SK-N-SH treated with all-trans-retinoic acid at 6 μM for 48 hours (cell line): ENCODE measurements around the gene LMNTD2.
"Not testable (repeated sequence)": the region's sequence is repeated elsewhere in the genome, so short reads cannot be mapped to it uniquely, and the experiment has no call there.

ENCODE experiments used
- ATAC-seq: fragments of 200-7000 bp; cut with Tn5 transposase; 3 replicates; pipeline ENCODE4 v1.9.1; 2020; ENCODE audit warnings: mild to moderate bottlenecking, moderate library complexity
- BACH2 ChIP-seq: fragments of 250-450 bp; sonication (Bioruptor Pico); IDR thresholded peaks from 2 replicates; pipeline ENCODE4 v1.9.0; 2021; ENCODE audit warnings: mild to moderate bottlenecking, borderline replicate concordance
- CSDC2 ChIP-seq: fragments of 250-450 bp; sonication (Bioruptor Pico); IDR thresholded peaks from 2 replicates; pipeline ENCODE4 v1.5.0; 2020; ENCODE audit warnings: mild to moderate bottlenecking, moderate library complexity
- GLIS3 ChIP-seq: fragments of 250-450 bp; sonication (Bioruptor Pico); IDR thresholded peaks from 2 replicates; pipeline ENCODE4 v1.5.0; 2020; ENCODE audit warnings: mild to moderate bottlenecking, moderate library complexity
- OSR1 ChIP-seq: fragments of 250-450 bp; sonication (Bioruptor Pico); IDR thresholded peaks from 2 replicates; pipeline ENCODE4 v1.8.0; 2022; ENCODE audit warnings: moderate library complexity, mild to moderate bottlenecking, inconsistent platforms
- PPARA ChIP-seq: fragments of 250-450 bp; sonication (Bioruptor Pico); IDR thresholded peaks from 2 replicates; pipeline ENCODE4 v1.5.0; 2020; ENCODE audit warnings: mild to moderate bottlenecking, borderline replicate concordance
- SNAI2 ChIP-seq: fragments of 250-450 bp; sonication (Bioruptor Pico); IDR thresholded peaks from 2 replicates; pipeline ENCODE4 v1.5.0; 2020; ENCODE audit warnings: mild to moderate bottlenecking, moderate library complexity
- TCF4 ChIP-seq: fragments of 250-450 bp; sonication (Bioruptor Pico); IDR thresholded peaks from 2 replicates; pipeline ENCODE4 v1.8.0; 2021; ENCODE audit warnings: mild to moderate bottlenecking, moderate library complexity, borderline replicate concordance
- TSHZ2 ChIP-seq: fragments of 250-450 bp; sonication (Bioruptor Pico); IDR thresholded peaks from 2 replicates; pipeline ENCODE4 v1.5.0; 2020; ENCODE audit warnings: mild to moderate bottlenecking, moderate library complexity
- ZFP3 ChIP-seq: fragments of 250-450 bp; sonication (Bioruptor Pico); IDR thresholded peaks from 2 replicates; pipeline ENCODE4 v1.5.0; 2020; ENCODE audit warnings: mild to moderate bottlenecking, moderate library complexity
- ZFP30 ChIP-seq: fragments of 450-650 bp; formaldehyde crosslinking; IDR thresholded peaks from 2 replicates; pipeline ENCODE4 v1.5.0; 2022; ENCODE audit warnings: mild to moderate bottlenecking, moderate library complexity
- ZNF565 ChIP-seq: fragments of 450-650 bp; formaldehyde crosslinking; conservative IDR thresholded peaks from 2 replicates; pipeline ENCODE4 v1.5.0; 2020; ENCODE audit warnings: low read depth, mild to moderate bottlenecking, moderate library complexity
- ZNF8 ChIP-seq: fragments of 450-650 bp; formaldehyde crosslinking; IDR thresholded peaks from 2 replicates; pipeline ENCODE4 v1.5.0; 2020; ENCODE audit warnings: mild to moderate bottlenecking, moderate library complexity
- TF ChIP-seq, protein P1 (sequence below): fragments of 250-450 bp; sonication (Bioruptor Pico); IDR thresholded peaks from 2 replicates; pipeline ENCODE4 v1.5.1; 2020; ENCODE audit warnings: low read depth, mild to moderate bottlenecking, moderate library complexity
- TF ChIP-seq, protein P2 (sequence below): fragments of 250-450 bp; sonication (Bioruptor Pico); IDR thresholded peaks from 2 replicates; pipeline ENCODE4 v1.5.1; 2021; ENCODE audit warnings: mild to moderate bottlenecking, moderate library complexity

LMNTD2 gene

DNA sequence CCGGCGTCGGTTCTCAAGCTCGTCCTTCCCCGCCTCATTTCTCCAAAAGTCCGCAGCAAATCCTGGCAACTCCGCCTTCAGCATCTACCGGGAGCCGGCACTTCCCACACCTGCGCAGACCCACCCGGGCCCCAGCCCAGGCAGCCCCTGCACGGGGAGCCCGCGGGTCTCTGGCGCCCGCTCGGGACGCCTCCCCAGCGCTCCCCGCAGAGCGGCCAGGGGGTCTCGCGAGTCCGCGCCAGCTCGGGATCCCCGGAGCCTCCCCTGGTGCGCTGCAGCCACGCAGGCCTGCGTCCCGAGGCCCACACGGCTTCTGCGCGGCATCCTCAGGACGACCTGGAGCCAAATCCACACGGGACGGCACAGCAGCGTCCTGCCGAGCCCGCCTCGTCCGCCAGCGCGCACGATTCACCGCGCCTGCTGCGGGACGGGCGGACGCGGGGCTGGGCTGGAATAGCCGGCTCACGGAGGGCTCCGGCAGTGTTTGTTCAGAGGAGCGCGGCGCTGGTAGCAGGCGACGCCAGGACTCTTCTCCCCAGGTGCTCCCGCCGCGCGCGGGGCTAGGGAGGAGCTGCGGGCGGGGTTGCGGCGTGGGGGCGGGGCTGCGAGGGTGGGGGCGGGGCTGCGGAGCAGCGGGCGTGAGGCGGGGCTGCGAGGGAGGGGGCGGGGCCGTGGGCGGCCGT is 14.9 kb upstream of the LMNTD2 start:
- peak; percentile 56 for ATAC-seq
- TF ChIP-seq, protein P1, sequence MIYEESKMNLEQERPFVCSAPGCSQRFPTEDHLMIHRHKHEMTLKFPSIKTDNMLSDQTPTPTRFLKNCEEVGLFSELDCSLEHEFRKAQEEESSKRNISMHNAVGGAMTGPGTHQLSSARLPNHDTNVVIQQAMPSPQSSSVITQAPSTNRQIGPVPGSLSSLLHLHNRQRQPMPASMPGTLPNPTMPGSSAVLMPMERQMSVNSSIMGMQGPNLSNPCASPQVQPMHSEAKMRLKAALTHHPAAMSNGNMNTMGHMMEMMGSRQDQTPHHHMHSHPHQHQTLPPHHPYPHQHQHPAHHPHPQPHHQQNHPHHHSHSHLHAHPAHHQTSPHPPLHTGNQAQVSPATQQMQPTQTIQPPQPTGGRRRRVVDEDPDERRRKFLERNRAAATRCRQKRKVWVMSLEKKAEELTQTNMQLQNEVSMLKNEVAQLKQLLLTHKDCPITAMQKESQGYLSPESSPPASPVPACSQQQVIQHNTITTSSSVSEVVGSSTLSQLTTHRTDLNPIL (CRISPR knock-in tag), result no peak
- no peak for TF ChIP-seq OSR1 (CRISPR knock-in tag)
- no peak for TF ChIP-seq ZFP3
- TF ChIP-seq TSHZ2 (CRISPR knock-in tag), result no peak
- TF ChIP-seq TCF4 (CRISPR knock-in tag), result no peak
- TF ChIP-seq ZFP30 (CRISPR knock-in tag), result no peak
- no peak for TF ChIP-seq ZNF8 (CRISPR knock-in tag)
- TF ChIP-seq SNAI2 (CRISPR knock-in tag), result no peak
- no peak for TF ChIP-seq PPARA (CRISPR knock-in tag)
- no peak for TF ChIP-seq CSDC2 (CRISPR knock-in tag)
- no peak for TF ChIP-seq BACH2 (CRISPR knock-in tag)

- TF ChIP-seq BACH2 (CRISPR knock-in tag) (no peak), PPARA (CRISPR knock-in tag) (no peak), GLIS3 (CRISPR knock-in tag) (no peak), ZNF565 (CRISPR knock-in tag) (no peak), SNAI2 (CRISPR knock-in tag) (no peak), ZFP3 (no peak), ZNF8 (CRISPR knock-in tag) (no peak), TSHZ2 (CRISPR knock-in tag) (no peak), TCF4 (CRISPR knock-in tag) (no peak)
- TF ChIP-seq, protein P1 (CRISPR knock-in tag), result no peak
- TF ChIP-seq, protein P2, sequence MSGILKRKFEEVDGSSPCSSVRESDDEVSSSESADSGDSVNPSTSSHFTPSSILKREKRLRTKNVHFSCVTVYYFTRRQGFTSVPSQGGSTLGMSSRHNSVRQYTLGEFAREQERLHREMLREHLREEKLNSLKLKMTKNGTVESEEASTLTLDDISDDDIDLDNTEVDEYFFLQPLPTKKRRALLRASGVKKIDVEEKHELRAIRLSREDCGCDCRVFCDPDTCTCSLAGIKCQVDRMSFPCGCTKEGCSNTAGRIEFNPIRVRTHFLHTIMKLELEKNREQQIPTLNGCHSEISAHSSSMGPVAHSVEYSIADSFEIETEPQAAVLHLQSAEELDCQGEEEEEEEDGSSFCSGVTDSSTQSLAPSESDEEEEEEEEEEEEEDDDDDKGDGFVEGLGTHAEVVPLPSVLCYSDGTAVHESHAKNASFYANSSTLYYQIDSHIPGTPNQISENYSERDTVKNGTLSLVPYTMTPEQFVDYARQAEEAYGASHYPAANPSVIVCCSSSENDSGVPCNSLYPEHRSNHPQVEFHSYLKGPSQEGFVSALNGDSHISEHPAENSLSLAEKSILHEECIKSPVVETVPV (CRISPR knock-in tag), result no peak
- ATAC-seq, result peak; percentile 6
Observed at GRCh38 chr11:574632-575312, 14.2 kb upstream of the LMNTD2 start.

- not testable (repeated sequence) for ATAC-seq
Observed at GRCh38 chr11:574031-574570, 13.6 kb upstream of the LMNTD2 start.
